ENCODE data around the gene PIEZO1. TPM values are rescaled to one million over a fixed set of nuclear protein-coding genes. Genes with fewer than 3 reads are reported as not detected.
"Not testable (repeated sequence)": the region's sequence is repeated elsewhere in the genome, so short reads cannot be mapped to it uniquely, and the experiment has no call there.

Gene PIEZO1
- polyA plus RNA-seq, 1 donor = 31.9 TPM

DNA sequence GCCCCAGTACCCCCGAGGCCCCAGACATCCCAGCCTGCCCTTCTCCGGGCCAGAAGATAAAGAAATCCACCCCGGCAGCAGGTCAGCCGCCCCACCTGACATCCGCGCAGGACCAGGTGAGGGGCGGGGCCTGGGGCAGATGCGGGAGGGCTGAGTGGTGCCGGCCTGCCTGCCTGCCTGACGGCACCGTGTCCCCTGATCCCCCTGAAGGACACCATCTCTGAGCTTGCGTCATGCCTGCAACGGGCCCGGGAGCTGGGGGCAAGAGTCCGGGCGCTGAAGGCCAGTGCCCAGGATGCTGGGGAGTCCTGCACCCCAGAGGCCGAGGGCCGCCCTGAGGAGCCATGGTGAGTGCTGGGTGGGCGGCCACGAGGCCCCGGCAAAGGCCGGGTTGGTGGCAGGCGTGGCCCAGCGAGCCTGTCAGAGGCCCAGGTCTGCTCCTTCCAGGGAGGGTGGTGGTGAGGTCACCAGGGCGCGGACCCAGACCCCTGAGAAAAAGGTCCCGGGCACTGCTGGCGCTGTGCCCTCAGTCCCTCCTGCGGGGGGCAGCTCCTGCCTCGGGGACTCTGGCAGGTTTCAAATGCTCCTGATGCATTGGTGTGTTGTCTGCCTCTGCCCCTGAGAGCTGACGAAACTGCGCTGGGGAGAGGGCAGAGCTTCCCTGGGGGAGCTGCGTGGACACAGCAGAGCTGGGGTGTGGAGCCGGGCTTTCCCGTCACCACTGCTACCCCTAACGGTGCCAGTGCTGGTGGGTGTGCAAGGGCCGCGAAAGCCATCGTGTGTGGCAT lies 19.7 kb upstream of the PIEZO1 start:
- DNase-seq = no peak

DNA sequence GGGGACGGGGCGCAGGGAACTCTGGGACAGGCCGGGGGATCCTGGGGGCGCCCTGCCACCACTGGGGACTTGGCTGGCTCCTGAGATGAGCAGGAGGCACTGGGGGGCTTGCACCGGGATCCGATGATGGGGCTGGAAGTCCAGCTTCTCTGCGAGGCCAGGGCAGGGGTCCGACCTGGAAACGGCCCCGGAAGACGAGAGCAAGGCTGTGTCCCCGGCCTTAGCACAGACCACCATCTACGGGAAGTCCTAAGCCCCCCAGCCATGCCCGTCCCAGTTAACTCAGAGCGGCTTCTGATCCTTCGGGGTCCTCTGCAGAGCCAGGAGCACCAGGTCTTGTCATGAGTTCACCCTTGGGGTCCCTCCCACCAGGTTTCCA lies 19.1 kb upstream of the PIEZO1 start:
- DNase-seq = no peak

DNA sequence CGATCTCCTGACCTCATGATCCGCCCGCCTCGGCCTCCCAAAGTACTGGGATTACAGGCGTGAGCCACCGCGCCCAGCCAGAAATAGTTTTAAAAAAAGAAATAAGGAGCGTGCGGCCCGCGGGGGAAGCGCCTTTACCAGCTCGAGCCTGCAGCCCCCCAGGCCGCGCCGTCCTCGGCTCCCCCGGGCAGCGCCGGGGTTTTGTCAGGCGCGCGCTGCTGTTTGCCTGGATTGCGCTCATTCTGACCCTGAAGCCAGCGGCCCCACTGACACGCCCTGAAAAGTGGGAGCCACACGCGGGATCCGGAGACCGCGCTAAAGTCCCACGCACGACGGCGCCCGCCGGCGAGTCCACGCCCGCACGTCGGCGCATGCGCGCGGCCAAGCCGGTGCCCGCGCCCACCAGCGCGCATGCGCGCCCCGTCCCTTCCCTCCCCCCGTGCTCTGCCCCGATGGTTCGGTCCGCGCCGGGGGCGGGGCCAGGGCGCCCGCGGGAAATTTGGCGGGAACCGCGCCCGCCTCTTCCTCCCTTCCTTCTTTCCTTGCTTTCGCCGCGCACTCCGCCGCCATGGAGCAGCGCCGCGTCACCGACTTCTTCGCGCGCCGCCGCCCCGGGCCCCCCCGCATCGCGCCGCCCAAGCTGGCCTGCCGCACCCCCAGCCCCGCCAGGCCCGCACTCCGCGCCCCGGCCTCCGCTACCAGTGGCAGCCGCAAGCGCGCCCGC lies 18.4 kb upstream of the PIEZO1 start, which contains the start of gene CDT1:
Gene CDT1, plus strand, starts transcription at position 526 of the 724 bp plus-strand sequence. Its CDS starts 43 bp downstream, at position 569.
- peak; percentile 74 for DNase-seq

DNA sequence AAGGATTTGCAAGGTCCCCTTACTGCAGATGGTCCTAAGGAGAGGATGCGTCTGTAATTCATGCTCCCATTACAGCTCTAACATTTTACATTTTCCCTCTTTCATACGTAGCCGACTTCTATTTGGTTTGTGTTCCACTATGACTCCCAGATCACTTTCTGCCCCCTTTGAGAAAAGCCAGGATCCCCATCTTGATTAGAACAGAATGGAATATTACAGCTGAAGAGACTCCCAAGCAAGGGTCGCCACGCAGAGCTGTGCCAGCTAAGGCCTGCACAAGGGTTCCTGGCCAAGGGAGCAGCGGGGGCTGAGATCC lies 15.2 kb upstream of the PIEZO1 start:
- no peak for DNase-seq

DNA sequence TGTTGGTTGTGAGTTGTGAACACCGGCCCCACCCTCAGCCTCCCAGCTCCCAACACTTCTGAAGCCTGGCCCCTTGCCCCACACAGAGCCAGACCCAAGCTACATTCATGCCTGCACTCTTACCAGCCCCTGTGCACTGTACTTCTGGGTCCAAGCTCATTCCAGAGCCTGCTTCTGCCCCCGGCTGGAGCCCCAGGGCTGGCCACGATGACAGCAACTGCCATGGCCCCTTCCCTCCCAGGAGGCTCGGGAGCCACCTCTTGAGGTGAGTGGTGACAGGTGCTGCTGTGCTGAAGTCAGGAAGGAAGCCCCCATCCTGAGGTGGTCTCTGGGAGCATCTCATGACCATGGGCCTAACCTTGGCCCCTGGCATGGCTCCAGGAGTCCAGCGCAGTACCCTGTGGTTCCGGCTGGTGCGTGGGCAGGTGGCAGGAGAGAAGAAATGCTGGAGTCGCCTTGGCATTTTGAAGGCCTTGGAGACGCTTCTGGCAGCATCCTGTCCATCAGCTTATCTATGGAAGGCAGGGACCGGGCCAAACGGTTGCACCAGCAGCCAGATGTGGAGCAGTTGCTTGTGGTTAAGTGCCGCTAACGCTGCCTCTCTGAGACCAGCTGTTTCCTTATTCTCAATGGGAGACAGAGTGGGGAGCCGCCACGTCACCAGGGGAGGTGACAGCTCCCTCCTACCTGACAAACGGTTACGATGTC lies 14.7 kb upstream of the PIEZO1 start:
- DNase-seq = no peak

DNA sequence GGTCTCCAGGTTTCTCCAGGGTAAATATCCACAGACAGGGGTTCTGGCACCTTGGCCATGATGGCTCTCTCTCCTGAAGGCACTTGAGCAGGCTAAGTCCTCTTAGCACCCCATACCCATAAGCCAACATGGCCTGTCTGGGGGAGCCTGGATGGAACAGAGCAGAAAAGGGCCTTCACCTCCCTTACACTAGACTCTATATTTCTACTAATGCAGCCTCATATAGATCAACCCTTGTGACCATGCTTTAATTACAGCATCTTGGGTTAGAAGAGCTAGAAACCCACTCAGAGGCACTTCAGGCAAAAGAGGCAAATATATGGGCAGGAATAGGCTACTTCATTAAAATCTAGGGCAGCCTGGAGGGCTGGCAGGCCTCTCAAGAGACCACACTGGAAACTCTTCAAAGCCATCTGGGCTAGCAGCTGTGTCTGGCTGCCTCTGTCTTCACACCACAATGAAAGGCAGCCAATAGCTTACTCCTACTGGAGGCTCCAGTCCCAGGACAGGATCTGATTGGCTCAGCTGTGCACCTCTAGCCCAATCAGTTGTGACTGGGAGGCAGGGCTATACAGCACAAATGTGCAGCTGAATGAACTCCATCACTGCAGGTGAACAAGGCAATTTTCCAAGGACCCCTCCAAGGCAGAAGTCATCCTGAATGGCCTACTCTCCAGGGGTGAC lies 13.9 kb upstream of the PIEZO1 start:
- no peak for DNase-seq

DNA sequence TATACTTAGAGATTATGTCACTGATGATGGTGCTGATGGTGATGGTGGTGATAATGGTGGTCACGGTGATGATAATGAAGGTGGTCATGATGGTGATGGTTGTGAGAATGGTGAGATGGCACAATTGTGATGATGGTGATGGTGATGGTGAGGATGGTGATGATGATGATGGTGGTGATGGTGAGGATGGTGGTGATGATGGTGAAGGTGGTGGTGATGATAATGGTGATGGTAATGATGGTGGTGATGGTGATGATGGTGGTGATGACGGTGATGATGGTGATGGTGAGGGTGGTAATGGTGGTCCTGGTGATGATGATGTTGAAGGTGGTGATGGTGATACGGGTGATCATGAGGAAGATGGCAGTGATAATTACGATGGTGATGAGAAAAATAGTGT lies 13.1 kb upstream of the PIEZO1 start:
- no peak for DNase-seq

DNA sequence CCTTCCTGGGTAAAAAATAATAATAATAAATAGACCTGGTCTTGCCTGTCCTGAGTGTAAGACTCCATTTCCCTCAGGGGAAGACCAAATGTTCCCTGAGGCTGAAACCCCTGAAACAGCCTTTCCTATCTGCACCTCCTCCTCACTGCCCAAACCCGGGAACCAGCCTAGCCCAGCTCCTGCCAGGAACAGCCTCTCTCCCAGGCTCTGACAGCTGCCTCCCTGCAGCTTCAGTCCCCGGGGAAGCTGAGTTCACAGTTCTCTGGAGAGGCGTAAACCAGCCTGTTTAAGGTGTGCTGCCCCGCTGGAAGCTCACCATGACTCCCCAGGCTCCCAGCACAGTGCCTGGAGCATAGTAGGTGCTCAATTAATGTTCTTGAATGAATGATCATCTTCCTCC lies 11.3 kb upstream of the PIEZO1 start:
- no peak for DNase-seq

DNA sequence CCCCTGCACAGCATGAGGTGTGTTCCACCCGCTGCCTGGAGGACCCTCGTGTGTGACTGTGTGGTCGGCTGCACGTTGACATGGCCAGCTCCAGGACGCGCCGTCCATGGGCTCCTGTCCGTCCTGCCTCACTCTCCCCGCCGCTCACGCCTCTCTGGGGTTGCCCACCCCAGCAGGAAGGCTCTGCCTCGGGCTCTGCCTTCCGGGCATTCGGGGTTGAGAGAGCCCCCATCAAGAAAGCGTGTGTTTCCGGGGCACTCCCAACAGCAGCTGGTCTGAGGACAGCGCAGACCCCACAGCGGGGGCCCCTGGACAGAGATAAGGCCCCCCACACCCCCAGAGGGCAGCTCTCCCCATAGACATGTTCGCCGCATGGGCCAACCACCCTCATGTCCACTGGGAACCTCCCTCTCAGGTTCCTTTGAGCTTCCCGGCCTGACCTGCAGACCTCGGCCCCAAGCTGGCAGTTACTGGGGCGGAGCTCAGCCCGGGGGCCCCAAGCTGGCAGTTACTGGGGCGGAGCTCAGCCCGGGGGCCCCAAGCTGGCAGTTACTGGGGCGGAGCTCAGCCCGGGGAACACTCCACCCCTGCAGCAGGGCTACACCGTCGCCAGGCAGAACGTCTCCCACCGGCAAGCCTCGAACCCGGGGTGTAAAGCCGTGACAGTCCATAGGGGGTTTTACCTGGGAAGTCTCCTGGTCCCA lies 8.4 kb upstream of the PIEZO1 start:
- DNase-seq = no peak

DNA sequence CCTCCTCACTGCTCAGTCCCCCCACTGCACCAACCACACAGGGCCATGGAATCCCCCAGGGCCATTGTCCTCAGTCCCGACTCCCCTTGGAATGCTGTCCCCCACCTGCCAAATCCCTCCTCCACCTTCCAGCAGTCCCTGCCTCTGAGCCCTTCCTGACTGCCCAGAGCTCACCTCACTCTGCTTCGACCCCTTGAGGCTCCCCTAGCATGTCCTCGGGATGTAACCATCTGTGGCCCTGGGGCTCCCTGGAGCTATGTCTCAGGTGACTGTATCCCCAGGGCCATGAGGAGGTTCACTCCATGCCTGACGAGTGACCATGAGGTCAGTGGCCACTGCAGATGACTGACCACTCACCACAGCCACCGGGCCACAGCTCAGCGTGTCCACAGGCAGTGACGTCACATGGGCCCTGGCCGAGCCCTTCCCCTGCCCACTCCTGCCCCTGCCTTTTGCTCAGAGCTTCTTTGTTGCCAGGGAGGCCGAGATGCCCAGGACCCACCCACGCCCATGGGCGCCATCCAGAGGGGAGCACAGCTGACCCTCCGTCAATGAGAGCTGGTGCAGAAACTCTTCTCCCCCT lies 7.7 kb upstream of the PIEZO1 start:
- DNase-seq = no peak

DNA sequence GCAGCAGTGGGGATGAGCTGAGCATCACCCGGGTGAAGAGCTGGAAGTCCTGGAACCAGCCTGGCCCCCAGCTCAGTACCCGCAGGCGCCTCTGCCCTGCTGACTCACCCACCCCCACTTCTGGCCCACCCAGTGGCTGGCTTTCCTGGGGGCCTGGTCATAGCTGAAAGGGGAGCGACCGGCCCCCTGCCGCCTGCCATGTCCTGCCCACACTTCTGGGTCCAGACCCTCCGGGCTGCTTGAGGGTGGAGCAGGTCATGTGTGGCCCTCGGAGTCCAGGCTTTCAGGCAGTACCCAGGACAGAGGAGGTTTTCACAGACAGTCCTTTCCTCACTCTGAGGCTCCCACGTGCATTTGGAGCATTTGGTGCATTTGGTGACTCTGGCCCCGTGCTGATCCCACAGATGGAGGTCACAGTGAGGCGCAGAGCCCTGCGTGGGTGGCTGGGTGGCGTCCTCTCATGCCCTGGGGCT lies 7.1 kb upstream of the PIEZO1 start:
- DNase-seq = no peak

DNA sequence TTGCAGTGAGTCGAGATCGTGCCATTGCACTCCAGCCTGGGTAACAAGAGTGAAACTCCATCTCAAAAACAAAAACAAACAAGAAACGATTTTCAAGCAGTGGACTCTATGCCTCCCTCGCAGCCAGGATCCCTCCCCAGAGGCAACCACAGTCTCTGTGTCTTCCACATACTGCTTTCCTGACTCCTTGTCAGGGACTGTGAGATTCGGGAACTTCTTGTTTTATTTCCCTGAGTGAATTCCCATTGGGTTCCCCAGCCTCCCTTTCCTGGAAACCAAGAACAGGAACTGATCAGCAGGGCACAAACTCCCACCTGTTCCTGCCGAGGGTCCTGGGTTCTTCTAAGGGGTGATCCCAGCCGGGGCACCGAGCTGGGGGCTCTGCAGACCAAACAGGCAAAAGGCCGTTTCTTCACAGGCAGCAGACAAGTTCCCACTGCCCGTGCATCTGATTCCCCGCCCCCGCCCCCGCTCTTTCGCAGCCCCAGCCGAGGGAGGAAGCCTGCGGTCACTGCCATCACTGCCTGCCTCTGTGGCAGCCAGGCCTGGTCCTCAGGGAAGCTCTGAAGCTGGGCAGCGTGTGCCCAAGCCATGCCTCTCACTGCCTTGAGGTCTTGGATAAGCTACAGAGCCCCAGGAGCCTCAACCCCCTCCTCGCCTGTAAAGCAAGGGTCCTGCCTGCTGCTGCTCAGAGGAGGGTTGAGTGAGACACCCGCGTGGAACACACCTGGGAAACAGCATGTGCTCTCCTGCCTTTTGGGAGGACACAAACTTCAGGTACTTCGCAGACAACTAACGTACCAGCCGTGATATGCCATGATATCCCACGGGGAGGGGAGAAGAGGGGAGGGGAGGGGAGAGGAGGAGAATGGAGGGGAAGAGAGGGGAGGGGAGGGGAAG lies 5.5 kb upstream of the PIEZO1 start:
- no peak for DNase-seq

DNA sequence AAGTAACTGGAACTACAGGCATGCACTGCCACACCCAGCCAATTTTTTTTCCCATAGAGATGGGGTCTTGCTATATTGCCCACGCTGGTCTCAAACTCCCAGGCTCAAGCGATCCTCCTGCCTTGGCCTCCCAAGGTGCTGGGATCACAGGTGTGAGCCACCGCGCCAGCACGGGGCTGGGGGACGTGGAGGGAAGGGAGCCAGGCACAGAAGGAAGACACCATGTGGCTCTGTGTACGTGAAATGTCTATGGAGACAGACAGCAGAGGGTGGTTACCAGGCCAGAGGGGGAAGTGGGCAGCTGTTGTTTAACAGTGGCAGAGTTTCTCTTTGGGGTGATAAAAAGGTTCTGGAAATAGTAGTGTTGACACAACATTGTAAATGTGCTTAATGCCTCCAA lies 4.6 kb upstream of the PIEZO1 start:
- no peak for DNase-seq

DNA sequence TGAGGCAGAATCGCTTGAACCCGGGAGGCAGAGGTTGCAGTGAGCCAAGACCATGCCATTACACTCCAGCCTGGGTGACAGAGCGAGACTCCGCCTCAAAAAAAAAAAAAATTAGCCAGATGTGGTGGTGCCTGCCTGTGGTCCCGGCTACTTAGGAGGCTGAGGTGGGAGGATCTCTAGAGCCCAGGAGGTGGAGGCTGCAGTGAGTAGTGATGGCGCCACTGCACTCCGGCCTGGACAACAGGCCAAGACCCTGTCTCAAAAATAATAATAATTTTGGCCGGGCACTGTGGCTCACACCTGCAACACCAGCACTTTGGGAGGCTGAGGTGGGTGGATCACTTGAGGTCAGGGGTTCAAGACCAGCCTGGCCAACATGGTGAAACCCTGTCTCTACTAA lies 3.7 kb upstream of the PIEZO1 start:
- DNase-seq = not testable (repeated sequence)

DNA sequence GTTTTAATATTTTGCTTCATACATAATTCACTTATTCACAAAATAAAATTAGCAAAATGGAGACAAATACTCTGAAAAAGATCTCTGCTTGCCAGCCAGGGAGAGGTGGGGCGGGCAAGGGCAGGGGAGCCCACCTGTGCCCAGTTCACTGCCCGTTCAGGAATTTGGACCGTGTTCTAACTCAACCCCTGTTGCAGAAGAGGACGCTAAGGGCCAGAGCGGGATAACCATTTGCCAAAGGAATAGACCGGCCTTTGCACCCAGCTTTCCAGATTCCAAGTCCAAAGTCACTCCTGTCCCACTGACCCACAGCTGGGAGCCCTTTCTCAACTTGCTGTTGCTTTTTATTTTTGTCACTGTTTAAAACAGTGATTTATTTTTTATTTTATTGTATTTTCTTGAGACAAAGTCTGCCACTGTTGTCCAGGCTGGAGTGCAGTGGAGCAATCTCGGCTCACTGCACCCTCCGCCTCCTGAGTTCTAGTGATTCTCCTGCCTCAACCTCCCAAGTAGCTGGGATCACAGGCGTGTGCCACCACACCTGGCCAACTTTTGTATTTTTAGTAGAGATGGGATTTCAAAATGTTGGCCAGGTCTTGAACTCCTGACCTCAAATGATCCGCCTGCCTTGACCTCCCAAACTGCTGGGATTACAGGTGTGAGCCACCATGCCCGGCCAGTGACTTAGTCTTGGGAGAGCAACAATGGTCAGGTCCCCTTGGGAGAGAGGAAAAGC lies 2.7 kb upstream of the PIEZO1 start:
- DNase-seq = no peak

DNA sequence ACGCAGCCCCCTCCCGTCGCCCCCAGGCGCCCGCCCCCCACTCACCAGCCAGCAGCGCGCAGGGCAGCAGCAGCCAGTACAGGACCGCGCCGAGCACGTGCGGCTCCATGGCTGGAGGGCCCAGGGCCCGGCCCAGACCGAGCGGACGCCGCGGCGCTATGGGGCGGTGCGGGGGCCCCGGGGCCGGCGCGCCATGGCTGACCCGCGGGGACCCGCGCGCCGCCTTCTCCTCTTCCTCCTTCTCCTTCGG lies 239 bp downstream of the PIEZO1 start:
- DNase-seq = no peak

DNA sequence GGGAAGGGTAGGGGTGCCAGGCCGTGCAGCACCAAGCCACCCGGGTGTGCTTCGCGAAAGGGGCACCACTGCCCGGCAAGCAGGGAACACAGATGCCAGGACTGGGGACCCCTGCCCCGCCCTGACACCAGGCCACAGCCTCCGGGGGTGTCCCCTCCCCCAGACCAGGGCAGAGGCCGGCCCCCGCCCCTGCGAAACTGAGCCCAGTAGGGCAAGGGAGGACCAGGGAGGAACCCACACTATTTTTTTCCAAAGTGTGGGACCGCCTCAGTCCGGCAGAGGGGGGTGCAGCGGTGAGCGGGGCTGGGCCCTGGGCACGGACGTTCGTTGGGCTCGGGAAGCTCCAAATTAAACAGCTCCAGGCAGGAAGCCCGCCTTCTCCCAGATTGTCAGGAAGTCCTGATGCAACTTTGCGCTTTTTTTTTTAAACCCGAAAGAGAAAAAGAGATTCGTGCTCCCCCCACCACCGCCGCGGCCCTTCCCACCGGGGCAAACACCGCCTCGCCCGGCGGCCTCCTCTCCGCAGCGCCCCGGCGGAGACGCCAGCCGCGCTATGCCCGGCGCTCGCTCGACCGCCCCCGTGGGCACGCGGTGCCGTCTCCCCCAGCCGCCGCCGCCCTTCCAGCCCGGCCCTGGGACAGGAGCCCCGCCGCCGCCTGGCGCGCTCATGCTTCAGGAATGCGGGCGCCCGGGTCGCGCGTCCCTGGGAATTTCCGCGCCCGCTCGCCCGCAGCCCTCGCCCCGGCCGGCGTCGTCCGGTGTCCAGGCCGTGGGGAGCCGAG lies 755 bp downstream of the PIEZO1 start:
- no peak for DNase-seq

DNA sequence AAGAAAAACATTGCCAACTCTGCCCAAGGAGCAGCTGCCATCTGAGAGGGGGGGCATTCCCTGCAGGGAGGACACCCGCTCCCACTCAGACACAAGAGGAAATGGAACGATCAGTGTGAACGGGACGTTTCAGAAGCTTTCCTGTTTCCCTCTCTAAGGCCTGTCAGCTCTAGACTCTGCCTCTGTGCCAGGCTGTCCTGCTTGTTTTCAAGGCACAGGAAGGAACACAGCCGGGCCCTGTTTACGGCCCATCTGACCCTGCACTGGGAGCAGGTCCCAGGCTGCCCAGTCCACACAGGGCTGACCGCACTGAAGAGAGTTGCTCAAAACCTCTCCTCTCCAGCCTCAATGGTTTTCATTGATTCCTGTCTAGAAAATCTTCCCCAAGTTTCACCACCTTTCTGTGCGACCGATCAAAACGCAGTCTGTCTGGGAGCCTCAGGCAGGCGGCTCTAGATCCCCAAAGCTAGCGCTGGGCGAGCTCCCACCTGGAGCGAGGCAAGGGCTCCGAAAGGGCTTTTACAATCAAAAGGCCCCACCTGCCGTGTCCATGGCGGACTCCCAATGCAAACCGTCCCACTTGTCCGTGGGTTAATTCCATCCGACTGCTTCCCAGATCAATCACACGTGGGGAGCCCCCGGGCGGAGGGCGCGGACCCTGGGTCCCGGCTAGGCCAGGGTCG lies 1.5 kb downstream of the PIEZO1 start:
- no peak for DNase-seq

All from left kidney (tissue), 2 donors.